ENCODE results near the gene UMODL1.

DNA sequence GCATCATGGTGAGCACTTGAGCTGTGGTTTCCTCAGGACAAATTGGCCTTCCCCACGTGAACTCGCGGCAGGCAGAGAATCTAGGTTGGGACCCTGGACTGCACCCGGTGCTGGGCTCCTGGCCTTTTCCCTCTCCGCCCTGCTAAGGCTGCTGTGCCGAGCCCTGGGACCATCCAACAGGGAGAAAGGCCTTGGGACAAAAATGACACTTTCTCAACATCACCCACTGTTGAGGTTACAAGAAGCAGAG is 9.2 kb upstream of the UMODL1 start:
- no peak for TF ChIP-seq GATA2 (IDR thresholded peaks at IDR 0.05; ENCODE audit: low read depth, low read length)
- no peak for TF ChIP-seq GATA3 (IDR thresholded peaks at IDR 0.05; ENCODE audit: low read depth, low read length)

Measured in SH-SY5Y (cell line).